Brain microvascular endothelial cell (primary cell): Measurements from ENCODE around the gene BBS9.
"Not testable (repeated sequence)": the region's sequence is repeated elsewhere in the genome, so short reads cannot be mapped to it uniquely, and the experiment has no call there.

Source experiments
- DNase-seq: peaks from one replicate; pipeline ENCODE4 v3.0.0-alpha.2; 2020
- H3K27ac ChIP-seq: fragments of 250-450 bp; sonication (Bioruptor Pico); 2 replicates; pipeline ENCODE4 v1.5.1; 2020; ENCODE audit warnings: mild to moderate bottlenecking, moderate library complexity
- H3K27me3 ChIP-seq: fragments of 250-450 bp; sonication (Bioruptor Pico); replicated peaks from 2 replicates; pipeline ENCODE4 v1.5.1; 2020; ENCODE audit warnings: mild to moderate bottlenecking
- H3K36me3 ChIP-seq: fragments of 250-450 bp; sonication (Bioruptor Pico); replicated peaks from 2 replicates; pipeline ENCODE4 v1.5.1; 2020; ENCODE audit warnings: mild to moderate bottlenecking
- H3K4me3 ChIP-seq: 2 replicates; pipeline ENCODE4 v1.5.1; 2011; ENCODE audit warnings: low read depth, mild to moderate bottlenecking, control low read depth, low read length, moderate library complexity
- CTCF ChIP-seq: IDR thresholded peaks from 2 replicates; pipeline ENCODE4 v1.5.1; 2011; ENCODE audit warnings: low read depth, mild to moderate bottlenecking, moderate library complexity, low read length, control low read depth, inconsistent platforms; ENCODE audit errors: missing control alignments
- in situ Hi-C: cut with HindIII; loops from 2 replicates; pipeline ENCODE4 v1.10.0; 2017; ENCODE audit warnings: low sequenced_read_pairs, low pct_ligation_motif_present

BBS9 gene

GRCh38 chr7:33466203-33466602 is 336.8 kb downstream of the BBS9 start:
- in situ Hi-C loops, result no loop called here
- TF ChIP-seq CTCF, result no peak
- Histone ChIP-seq H3K27ac (no peak overlapping the region), H3K4me3 (no peak overlapping the region), H3K36me3 (no peaks in the 10 kb centered on the region), H3K27me3 (no peaks in the 10 kb centered on the region)
- no peak for DNase-seq

GRCh38 chr7:33471636-33472242 is 342.4 kb downstream of the BBS9 start:
- no peak for TF ChIP-seq CTCF
- in situ Hi-C loops, result no loop called here
- no peak overlapping the region for H3K27ac ChIP-seq
- H3K36me3 ChIP-seq, result no peaks in the 10 kb centered on the region
- H3K4me3 ChIP-seq, result no peak overlapping the region
- no peak for DNase-seq
- H3K27me3 ChIP-seq, result no peaks in the 10 kb centered on the region

GRCh38 chr7:33472348-33473025 is 343.1 kb downstream of the BBS9 start:
- no peak overlapping the region for H3K4me3 ChIP-seq
- TF ChIP-seq CTCF, result no peak
- DNase-seq, result no peak
- no peaks in the 10 kb centered on the region for H3K36me3 ChIP-seq
- no peak overlapping the region for H3K27ac ChIP-seq
- in situ Hi-C loops, result no loop called here
- H3K27me3 ChIP-seq, result no peaks in the 10 kb centered on the region

GRCh38 chr7:33477719-33478480 is 348.5 kb downstream of the BBS9 start:
- Histone ChIP-seq H3K4me3 (no peak overlapping the region), H3K27ac (no peak overlapping the region), H3K36me3 (no peaks in the 10 kb centered on the region), H3K27me3 (no peaks in the 10 kb centered on the region)
- no peak for TF ChIP-seq CTCF
- DNase-seq, result no peak
- in situ Hi-C loops, result no loop called here

- DNase-seq, H3K27ac ChIP-seq, in situ Hi-C loops, H3K36me3 ChIP-seq, H3K4me3 ChIP-seq, H3K27me3 ChIP-seq: not testable (repeated sequence)
Measured at GRCh38 chr7:33484476-33484875, 355.1 kb downstream of the BBS9 start.

- in situ Hi-C loops, result no loop called here
- Histone ChIP-seq H3K36me3 (no peaks in the 10 kb centered on the region), H3K4me3 (no peak overlapping the region), H3K27ac (no peak overlapping the region), H3K27me3 (no peaks in the 10 kb centered on the region)
- DNase-seq, result no peak
- TF ChIP-seq CTCF, result no peak
Measured at GRCh38 chr7:33485747-33486493, 356.6 kb downstream of the BBS9 start.
